Bronchial epithelial cell (primary cell): Measurements from ENCODE around the gene AP3D1. TPM values are rescaled to one million over a fixed set of nuclear protein-coding genes. Genes with fewer than 3 reads are reported as not detected.

Source experiments
- DNase-seq: peaks from one replicate; pipeline ENCODE4 v3.0.0-alpha.2; 2010; ENCODE audit warnings: low read depth
- FAIRE-seq: peaks from 2 replicates; lab custom pipeline; 2011; peaks lifted over from hg19 to GRCh38; lab: Jason Lieb, UNC
- H3K27me3 ChIP-seq: 2 replicates; pipeline ENCODE4 v1.5.1; 2011; ENCODE audit warnings: low read length; ENCODE audit not compliant: control insufficient read depth, insufficient read depth
- H3K36me3 ChIP-seq: 2 replicates; pipeline ENCODE4 v1.5.1; 2011; ENCODE audit warnings: low read length; ENCODE audit not compliant: control insufficient read depth, insufficient read depth
- H3K4me3 ChIP-seq: 2 replicates; pipeline ENCODE4 v1.5.1; 2011; ENCODE audit warnings: mild to moderate bottlenecking, low read depth, low read length, control low read depth
- total RNA-seq: library from RNA; depleted of rRNA; stranded (reverse); fragments of >200 nt; gene quantifications from 2 replicates; pipeline ENCODE4 v1.2.1, GENCODE V29; 2014
- TF ChIP-seq, protein P1 (sequence below): IDR thresholded peaks from 2 replicates; pipeline ENCODE4 v1.5.1; 2011; ENCODE audit warnings: mild to moderate bottlenecking, moderate library complexity, low read length, control low read depth, inconsistent platforms; ENCODE audit not compliant: insufficient read depth, severe bottlenecking

AP3D1 gene
- total RNA-seq, 1 donor from 2014 or later: 72.1 TPM

DNA sequence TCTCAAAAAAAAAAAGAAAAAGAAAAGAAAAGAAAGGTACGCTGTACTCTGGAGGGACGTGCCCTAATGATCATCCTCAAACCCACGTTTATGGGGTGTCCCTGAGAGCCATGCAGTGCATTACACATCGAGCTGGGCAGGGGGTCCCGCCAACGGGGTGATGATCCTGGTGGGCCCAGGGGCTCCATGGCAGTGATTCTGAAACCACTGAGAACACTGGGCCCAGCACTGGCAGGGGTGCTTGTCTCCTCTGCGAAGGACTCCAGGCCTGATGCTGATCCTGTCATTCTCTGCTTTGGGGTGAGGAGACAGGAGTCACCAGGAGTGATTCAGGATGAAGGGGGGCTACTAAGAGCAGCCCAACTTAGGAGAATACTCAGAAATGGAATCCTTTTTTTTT, 74.0 kb downstream of the AP3D1 start:
- no peak for DNase-seq
- H3K4me3 ChIP-seq: no peak overlapping the region
- TF ChIP-seq, protein P1, sequence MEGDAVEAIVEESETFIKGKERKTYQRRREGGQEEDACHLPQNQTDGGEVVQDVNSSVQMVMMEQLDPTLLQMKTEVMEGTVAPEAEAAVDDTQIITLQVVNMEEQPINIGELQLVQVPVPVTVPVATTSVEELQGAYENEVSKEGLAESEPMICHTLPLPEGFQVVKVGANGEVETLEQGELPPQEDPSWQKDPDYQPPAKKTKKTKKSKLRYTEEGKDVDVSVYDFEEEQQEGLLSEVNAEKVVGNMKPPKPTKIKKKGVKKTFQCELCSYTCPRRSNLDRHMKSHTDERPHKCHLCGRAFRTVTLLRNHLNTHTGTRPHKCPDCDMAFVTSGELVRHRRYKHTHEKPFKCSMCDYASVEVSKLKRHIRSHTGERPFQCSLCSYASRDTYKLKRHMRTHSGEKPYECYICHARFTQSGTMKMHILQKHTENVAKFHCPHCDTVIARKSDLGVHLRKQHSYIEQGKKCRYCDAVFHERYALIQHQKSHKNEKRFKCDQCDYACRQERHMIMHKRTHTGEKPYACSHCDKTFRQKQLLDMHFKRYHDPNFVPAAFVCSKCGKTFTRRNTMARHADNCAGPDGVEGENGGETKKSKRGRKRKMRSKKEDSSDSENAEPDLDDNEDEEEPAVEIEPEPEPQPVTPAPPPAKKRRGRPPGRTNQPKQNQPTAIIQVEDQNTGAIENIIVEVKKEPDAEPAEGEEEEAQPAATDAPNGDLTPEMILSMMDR: no peak
- peaks cover 40% of the 10 kb centered on the region for H3K36me3 ChIP-seq
- FAIRE-seq: no peak
- no peaks in the 10 kb centered on the region for H3K27me3 ChIP-seq

DNA sequence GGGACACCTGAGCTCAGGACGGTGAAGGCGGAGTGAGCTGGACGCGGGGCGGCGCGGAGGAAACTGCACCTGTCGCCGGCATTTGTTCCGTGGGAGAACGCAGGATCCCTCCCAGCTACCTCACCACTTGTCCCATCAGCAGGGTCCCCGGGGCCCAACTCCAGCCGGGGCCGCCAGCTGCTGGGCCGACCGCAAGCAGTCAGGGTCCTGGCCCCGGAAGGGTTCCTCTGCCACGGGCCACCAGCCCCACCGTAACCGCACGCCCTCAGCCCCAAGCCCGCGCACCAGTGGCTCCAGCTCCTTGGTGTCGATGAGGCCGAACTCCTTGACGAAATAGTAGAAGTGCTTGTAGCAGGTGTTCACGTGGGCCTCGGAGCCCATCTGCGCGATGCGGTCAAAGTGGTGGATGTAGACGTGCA, 74.8 kb downstream of the AP3D1 start:
- Histone ChIP-seq H3K36me3 (peaks cover 41% of the 10 kb centered on the region), H3K4me3 (no peak overlapping the region), H3K27me3 (no peaks in the 10 kb centered on the region)
- DNase-seq: no peak
- TF ChIP-seq, protein P1: no peak
- FAIRE-seq: no peak

DNA sequence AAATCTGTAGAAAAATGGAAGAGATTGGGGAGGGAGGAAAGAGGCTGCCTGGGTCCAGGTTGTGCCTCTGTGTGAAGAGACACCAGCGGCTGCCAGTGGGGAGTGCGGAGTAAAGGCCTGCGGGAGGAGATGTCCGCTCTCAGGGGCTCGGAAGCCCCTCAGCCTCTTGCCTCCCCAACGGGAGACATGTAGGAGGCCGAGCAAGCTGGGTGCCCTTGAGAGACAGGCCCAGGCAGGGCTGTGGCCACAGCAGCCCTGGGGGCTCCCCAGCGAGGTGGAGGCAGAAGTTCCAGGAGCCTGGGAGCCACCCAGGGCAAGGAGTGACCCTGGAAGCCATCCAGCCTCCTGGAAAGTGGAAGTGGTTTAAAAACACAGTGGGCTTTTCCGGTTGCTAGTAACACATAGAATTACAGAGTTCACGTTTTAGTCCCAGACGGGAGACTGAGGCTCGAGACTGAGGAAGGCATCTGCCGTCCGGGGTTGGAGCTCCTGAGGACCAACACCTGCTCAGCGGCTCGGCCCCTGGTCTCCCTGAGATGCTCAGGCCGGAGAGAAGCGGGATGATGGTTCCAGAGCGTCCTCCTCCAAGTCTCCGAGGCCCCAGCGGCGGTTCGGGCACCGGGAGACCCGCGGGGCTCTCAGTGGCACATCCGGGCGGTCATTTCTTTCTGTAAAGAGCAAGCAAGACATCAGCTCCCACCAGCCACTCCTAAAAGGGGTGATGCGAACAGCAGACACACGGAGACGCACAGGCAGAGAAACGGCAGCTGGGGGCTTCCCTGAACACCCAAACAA, 78.4 kb downstream of the AP3D1 start:
- Histone ChIP-seq H3K4me3 (no peak overlapping the region), H3K27me3 (no peaks in the 10 kb centered on the region), H3K36me3 (peaks cover 28% of the 10 kb centered on the region)
- DNase-seq (no peak), FAIRE-seq (no peak)
- TF ChIP-seq, protein P1: no peak

GRCh38 chr19:2070986-2071673, 80.2 kb downstream of the AP3D1 start:
- H3K36me3 ChIP-seq: peaks cover 16% of the 10 kb centered on the region
- FAIRE-seq: no peak

GRCh38 chr19:2070436-2070827, 80.9 kb downstream of the AP3D1 start:
- Histone ChIP-seq H3K36me3 (peaks cover 14% of the 10 kb centered on the region), H3K4me3 (no peak overlapping the region), H3K27me3 (no peaks in the 10 kb centered on the region)
- TF ChIP-seq, protein P1: no peak
- FAIRE-seq (no peak), DNase-seq (no peak)

More at GRCh38 chr19:2070986-2071673, 80.2 kb downstream of the AP3D1 start:
- Histone ChIP-seq H3K4me3 (no peak overlapping the region), H3K27me3 (no peaks in the 10 kb centered on the region)
- DNase-seq: no peak
- TF ChIP-seq, protein P1: no peak
